Central memory CD4-positive, alpha-beta T cell (primary cell): ENCODE data around the gene PRDM16.

ENCODE experiments used
- DNase-seq: peaks from one replicate; pipeline ENCODE4 v3.0.0; 2022

Gene PRDM16

GRCh38 chr1:3440300-3440681 lies 371.3 kb downstream of the PRDM16 start:
- no peak for DNase-seq

- no peak for DNase-seq
These were observed 371.9 kb downstream of the PRDM16 start for GRCh38 chr1:3440711-3441409.

GRCh38 chr1:3441410-3441847 lies 372.4 kb downstream of the PRDM16 start:
- DNase-seq = no peak

- DNase-seq = no peak
These were observed 372.9 kb downstream of the PRDM16 start for GRCh38 chr1:3441880-3442279.

GRCh38 chr1:3442331-3442730 lies 373.3 kb downstream of the PRDM16 start:
- DNase-seq = no peak

- no peak for DNase-seq
These were observed 373.9 kb downstream of the PRDM16 start for GRCh38 chr1:3442901-3443300.

- no peak for DNase-seq
These were observed 374.8 kb downstream of the PRDM16 start for GRCh38 chr1:3443807-3444206.

- DNase-seq = no peak
These were observed 375.3 kb downstream of the PRDM16 start for GRCh38 chr1:3444298-3444697.

GRCh38 chr1:3444736-3445135 lies 375.7 kb downstream of the PRDM16 start:
- DNase-seq = no peak

GRCh38 chr1:3450202-3450863 lies 381.3 kb downstream of the PRDM16 start:
- DNase-seq = no peak

GRCh38 chr1:3450983-3451382 lies 382.0 kb downstream of the PRDM16 start:
- no peak for DNase-seq

- no peak for DNase-seq
These were observed 383.2 kb downstream of the PRDM16 start for GRCh38 chr1:3451994-3452865.

- no peak for DNase-seq
These were observed 383.8 kb downstream of the PRDM16 start for GRCh38 chr1:3452866-3453175.

- DNase-seq = peak; percentile 60
These were observed 384.3 kb downstream of the PRDM16 start for GRCh38 chr1:3453203-3453761.

- peak; percentile 25 for DNase-seq
These were observed 385.1 kb downstream of the PRDM16 start, which contains the start of gene ARHGEF16 for GRCh38 chr1:3453891-3454810. TSS of gene ARHGEF16 (plus strand) at chr1:3454665. CDS start at chr1:3463085, 8,420 bp downstream.

GRCh38 chr1:3454811-3455618 lies 386.0 kb downstream of the PRDM16 start:
- no peak for DNase-seq

- no peak for DNase-seq
These were observed 386.9 kb downstream of the PRDM16 start for GRCh38 chr1:3455670-3456448.

- no peak for DNase-seq
These were observed 387.5 kb downstream of the PRDM16 start for GRCh38 chr1:3456449-3456963.

GRCh38 chr1:3456964-3457909 lies 388.2 kb downstream of the PRDM16 start:
- no peak for DNase-seq
